ENCODE results near the gene DMRT2.

The DMRT2 gene

GRCh38 chr9:1048811-1049210 is 1.3 kb upstream of the DMRT2 start:
- H3K4me2 ChIP-seq (ENCODE audit: insufficient read depth, low read length) = no peak overlapping the region
- no peaks in the 10 kb centered on the region for H4K20me1 ChIP-seq (ENCODE audit: insufficient read depth, low read length)
- no peaks in the 10 kb centered on the region for H3K9me3 ChIP-seq (ENCODE audit: insufficient read depth, low read length, severe bottlenecking)
- ATAC-seq (ENCODE audit: insufficient read depth, low read depth) (no peak), DNase-seq (no peak)
- no peaks in the 10 kb centered on the region for H3K79me2 ChIP-seq (ENCODE audit: insufficient read depth, low read length)
- no peak overlapping the region for H3K27ac ChIP-seq (ENCODE audit: low read length)
- no peak overlapping the region for H3K9ac ChIP-seq (ENCODE audit: low read depth, low read length)
- TF ChIP-seq, protein P1, sequence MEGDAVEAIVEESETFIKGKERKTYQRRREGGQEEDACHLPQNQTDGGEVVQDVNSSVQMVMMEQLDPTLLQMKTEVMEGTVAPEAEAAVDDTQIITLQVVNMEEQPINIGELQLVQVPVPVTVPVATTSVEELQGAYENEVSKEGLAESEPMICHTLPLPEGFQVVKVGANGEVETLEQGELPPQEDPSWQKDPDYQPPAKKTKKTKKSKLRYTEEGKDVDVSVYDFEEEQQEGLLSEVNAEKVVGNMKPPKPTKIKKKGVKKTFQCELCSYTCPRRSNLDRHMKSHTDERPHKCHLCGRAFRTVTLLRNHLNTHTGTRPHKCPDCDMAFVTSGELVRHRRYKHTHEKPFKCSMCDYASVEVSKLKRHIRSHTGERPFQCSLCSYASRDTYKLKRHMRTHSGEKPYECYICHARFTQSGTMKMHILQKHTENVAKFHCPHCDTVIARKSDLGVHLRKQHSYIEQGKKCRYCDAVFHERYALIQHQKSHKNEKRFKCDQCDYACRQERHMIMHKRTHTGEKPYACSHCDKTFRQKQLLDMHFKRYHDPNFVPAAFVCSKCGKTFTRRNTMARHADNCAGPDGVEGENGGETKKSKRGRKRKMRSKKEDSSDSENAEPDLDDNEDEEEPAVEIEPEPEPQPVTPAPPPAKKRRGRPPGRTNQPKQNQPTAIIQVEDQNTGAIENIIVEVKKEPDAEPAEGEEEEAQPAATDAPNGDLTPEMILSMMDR (IDR thresholded peaks at IDR 0.05; ENCODE audit: borderline replicate concordance, extremely low read depth, low read length, poor library complexity, severe bottlenecking) = no peak
- TF ChIP-seq EZH2 (IDR thresholded peaks at IDR 0.05; ENCODE audit: borderline replicate concordance, low read depth, low read length, severe bottlenecking) = no peak
- H3K36me3 ChIP-seq (ENCODE audit: insufficient read depth, low read length) = no peaks in the 10 kb centered on the region
- no peak overlapping the region for H2AFZ ChIP-seq (ENCODE audit: low read depth, low read length)
- H3K4me3 ChIP-seq (ENCODE audit: low read depth in 1 of 2, low read length in 2 of 2) = no peak overlapping the region
- H3K4me1 ChIP-seq (ENCODE audit: insufficient read depth, low read length) = 0 out of 2 replicates have a peak, but pooled peaks cover 4% of the 10 kb centered on the region
- H3K27me3 ChIP-seq (ENCODE audit: insufficient read depth, low read length, poor library complexity) = peaks cover 2% of the 10 kb centered on the region

DNA sequence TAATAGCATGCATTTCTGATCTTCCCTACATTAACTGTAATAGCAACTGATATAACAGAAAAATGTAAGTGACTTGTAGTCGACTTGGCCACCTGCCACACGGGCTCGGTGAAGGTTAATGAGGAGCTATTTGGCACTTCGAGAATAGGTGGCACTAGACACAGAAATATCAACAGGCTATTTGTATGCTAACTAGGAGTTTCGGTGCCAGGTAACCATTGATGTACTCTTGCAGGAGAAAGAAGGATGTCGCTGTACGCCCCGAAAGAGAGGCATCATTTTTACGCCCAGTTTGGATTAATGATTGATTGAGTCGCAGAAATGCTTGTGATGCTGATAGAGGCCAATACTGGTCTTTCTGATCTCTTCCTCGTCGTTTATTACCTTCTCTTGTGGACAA is 516 bp upstream of the DMRT2 start:
- Histone ChIP-seq H3K4me1 (ENCODE audit: insufficient read depth, low read length) (0 out of 2 replicates have a peak, but pooled peaks cover 4% of the 10 kb centered on the region), H3K79me2 (ENCODE audit: insufficient read depth, low read length) (no peaks in the 10 kb centered on the region), H4K20me1 (ENCODE audit: insufficient read depth, low read length) (no peaks in the 10 kb centered on the region), H2AFZ (ENCODE audit: low read depth, low read length) (no peak overlapping the region), H3K4me3 (ENCODE audit: low read depth in 1 of 2, low read length in 2 of 2) (no peak overlapping the region), H3K4me2 (ENCODE audit: insufficient read depth, low read length) (no peak overlapping the region), H3K9me3 (ENCODE audit: insufficient read depth, low read length, severe bottlenecking) (no peaks in the 10 kb centered on the region), H3K27ac (ENCODE audit: low read length) (no peak overlapping the region), H3K27me3 (ENCODE audit: insufficient read depth, low read length, poor library complexity) (peaks cover 3% of the 10 kb centered on the region), H3K36me3 (ENCODE audit: insufficient read depth, low read length) (no peaks in the 10 kb centered on the region), H3K9ac (ENCODE audit: low read depth, low read length) (no peak overlapping the region)
- ATAC-seq (ENCODE audit: insufficient read depth, low read depth) = no peak
- no peak for TF ChIP-seq EZH2 (IDR thresholded peaks at IDR 0.05; ENCODE audit: borderline replicate concordance, low read depth, low read length, severe bottlenecking)
- TF ChIP-seq, protein P1 (IDR thresholded peaks at IDR 0.05; ENCODE audit: borderline replicate concordance, extremely low read depth, low read length, poor library complexity, severe bottlenecking) = no peak
- DNase-seq = no peak

- Histone ChIP-seq H3K36me3 (ENCODE audit: insufficient read depth, low read length) (no peaks in the 10 kb centered on the region), H3K9ac (ENCODE audit: low read depth, low read length) (no peak overlapping the region), H4K20me1 (ENCODE audit: insufficient read depth, low read length) (no peaks in the 10 kb centered on the region), H2AFZ (ENCODE audit: low read depth, low read length) (no peak overlapping the region), H3K4me1 (ENCODE audit: insufficient read depth, low read length) (0 out of 2 replicates have a peak, but pooled peaks cover 4% of the 10 kb centered on the region), H3K27ac (ENCODE audit: low read length) (no peak overlapping the region), H3K4me2 (ENCODE audit: insufficient read depth, low read length) (no peak overlapping the region), H3K4me3 (ENCODE audit: low read depth in 1 of 2, low read length in 2 of 2) (no peak overlapping the region), H3K27me3 (ENCODE audit: insufficient read depth, low read length, poor library complexity) (peaks cover 3% of the 10 kb centered on the region), H3K9me3 (ENCODE audit: insufficient read depth, low read length, severe bottlenecking) (no peaks in the 10 kb centered on the region), H3K79me2 (ENCODE audit: insufficient read depth, low read length) (no peaks in the 10 kb centered on the region)
- no peak for DNase-seq
- TF ChIP-seq EZH2 (IDR thresholded peaks at IDR 0.05; ENCODE audit: borderline replicate concordance, low read depth, low read length, severe bottlenecking) = no peak
- TF ChIP-seq, protein P1 (IDR thresholded peaks at IDR 0.05; ENCODE audit: borderline replicate concordance, extremely low read depth, low read length, poor library complexity, severe bottlenecking) = no peak
- no peak for ATAC-seq (ENCODE audit: insufficient read depth, low read depth)
Measured at GRCh38 chr9:1051210-1051583, 1.0 kb downstream of the DMRT2 start.

Data from DND-41 (cell line).